IMR-90 (cell line): ENCODE results near the gene ANKFY1.

Experiments used
- BHLHE40 ChIP-seq: fragments of 150-350 bp; IDR thresholded peaks from 2 replicates; pipeline ENCODE4 v1.6.1; 2016; ENCODE audit warnings: mild to moderate bottlenecking, low read depth, low read length
- CEBPB ChIP-seq: IDR thresholded peaks from 2 replicates; pipeline ENCODE4 v1.6.1; 2012; ENCODE audit warnings: low read depth, low read length, improper control_type of control experiment
- CTCF ChIP-seq: conservative IDR thresholded peaks from 2 replicates; pipeline ENCODE4 v1.5.1; 2012; ENCODE audit warnings: mild to moderate bottlenecking, low read depth, low read length, improper control_type of control experiment
- MAFK ChIP-seq: IDR thresholded peaks from 2 replicates; pipeline ENCODE4 v1.6.1; 2012; ENCODE audit warnings: low read depth, low read length, improper control_type of control experiment
- MAZ ChIP-seq: IDR thresholded peaks from 2 replicates; pipeline ENCODE4 v1.6.1; 2012; ENCODE audit warnings: low read depth, mild to moderate bottlenecking, low read length, improper control_type of control experiment, moderate library complexity, borderline replicate concordance
- POLR2A ChIP-seq: IDR thresholded peaks from 2 replicates; pipeline ENCODE4 v1.6.1; 2012; ENCODE audit warnings: mild to moderate bottlenecking, low read depth, low read length
- RAD21 ChIP-seq: IDR thresholded peaks from 2 replicates; pipeline ENCODE4 v1.6.1; 2012; ENCODE audit warnings: low read length, improper control_type of control experiment
- RCOR1 ChIP-seq: IDR thresholded peaks from 2 replicates; pipeline ENCODE4 v1.6.1; 2012; ENCODE audit warnings: mild to moderate bottlenecking, low read length, improper control_type of control experiment; ENCODE audit not compliant: insufficient replicate concordance
- SMC3 ChIP-seq: fragments of 150-350 bp; IDR thresholded peaks from 2 replicates; pipeline ENCODE4 v1.6.1; 2016; ENCODE audit warnings: low read depth, mild to moderate bottlenecking, antibody characterized with exemption, low read length, moderate library complexity
- TF ChIP-seq, protein P1 (sequence below): fragments of 150-350 bp; IDR thresholded peaks from 2 replicates; pipeline ENCODE4 v1.6.1; 2017; ENCODE audit warnings: mild to moderate bottlenecking, antibody characterized with exemption, low read length, low read depth

DNA sequence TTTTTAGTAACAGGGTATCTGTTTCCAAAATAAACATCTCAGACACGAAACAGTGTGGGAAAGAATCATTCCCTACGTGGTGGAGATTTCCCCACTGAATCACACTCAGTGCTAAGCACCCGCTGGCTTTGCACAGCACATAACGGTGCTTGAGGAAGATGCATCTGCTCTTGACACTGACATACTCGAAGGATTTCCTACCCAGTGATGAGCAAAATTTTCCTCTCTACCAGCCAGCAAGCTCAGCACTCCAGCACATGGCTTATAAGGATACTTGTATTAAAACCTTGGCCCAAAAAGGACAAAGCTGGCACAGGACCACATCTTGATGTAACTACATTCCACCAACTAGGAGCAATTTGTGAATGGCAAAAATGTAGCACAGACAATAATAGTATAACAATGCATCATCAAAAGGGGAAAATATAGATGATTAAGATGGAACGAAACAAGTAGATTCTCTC is 59.0 kb downstream of the ANKFY1 start:
- TF ChIP-seq BHLHE40 (peak; percentile 48), CEBPB (peak; percentile 46; the same call in 1 of the 2 replicates), CTCF (no peak), MAZ (0 out of 2 replicates have a peak, but pooled peaks have one; percentile 15), SMC3 (no peak), POLR2A (no peak), RCOR1 (no peak), RAD21 (no peak), MAFK (peak; percentile 72)
- TF ChIP-seq, protein P1, sequence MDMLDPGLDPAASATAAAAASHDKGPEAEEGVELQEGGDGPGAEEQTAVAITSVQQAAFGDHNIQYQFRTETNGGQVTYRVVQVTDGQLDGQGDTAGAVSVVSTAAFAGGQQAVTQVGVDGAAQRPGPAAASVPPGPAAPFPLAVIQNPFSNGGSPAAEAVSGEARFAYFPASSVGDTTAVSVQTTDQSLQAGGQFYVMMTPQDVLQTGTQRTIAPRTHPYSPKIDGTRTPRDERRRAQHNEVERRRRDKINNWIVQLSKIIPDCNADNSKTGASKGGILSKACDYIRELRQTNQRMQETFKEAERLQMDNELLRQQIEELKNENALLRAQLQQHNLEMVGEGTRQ = no peak
